Progenitor cell of endocrine pancreas (in vitro differentiated cells): ENCODE results near the gene COX6A1. TPM values are rescaled to one million over a fixed set of nuclear protein-coding genes. Genes with fewer than 3 reads are reported as not detected.

Experiments
- DNase-seq: peaks from one replicate; pipeline ENCODE4 v3.0.0; 2021; ENCODE audit warnings: low spot score; ENCODE audit not compliant: unreplicated experiment
- H3K27ac Mint-ChIP-seq: 2 replicates; pipeline ENCODE4 v1.8.0; 2021; ENCODE audit warnings: mild to moderate bottlenecking, moderate library complexity, mixed read lengths
- H3K27me3 Mint-ChIP-seq: 2 replicates; pipeline ENCODE4 v1.8.0; 2021; ENCODE audit warnings: mixed read lengths
- H3K36me3 Mint-ChIP-seq: 2 replicates; pipeline ENCODE4 v1.8.0; 2022; ENCODE audit warnings: mixed read lengths; ENCODE audit not compliant: insufficient read depth
- H3K4me1 Mint-ChIP-seq: 2 replicates; pipeline ENCODE4 v1.8.0; 2021; ENCODE audit warnings: low read depth, mixed read lengths
- H3K4me3 Mint-ChIP-seq: 2 replicates; pipeline ENCODE4 v1.8.0; 2021; ENCODE audit warnings: low read depth, mild to moderate bottlenecking, moderate library complexity, mixed read lengths
- H3K9me3 Mint-ChIP-seq: 2 replicates; pipeline ENCODE4 v1.8.0; 2021; ENCODE audit warnings: low read depth, mixed read lengths
- total RNA-seq: library from RNA; stranded (reverse); gene quantifications from 2 replicates; pipeline ENCODE4 v1.2.1, GENCODE V29; 2021
- TF ChIP-seq, protein P1 (sequence below): fragments of 200-600 bp; sonication (generic); IDR thresholded peaks from one replicate; pipeline ENCODE4 v1.5.0; 2021; ENCODE audit warnings: antibody characterized with exemption, mild to moderate bottlenecking; ENCODE audit not compliant: unreplicated experiment

The COX6A1 gene
- total RNA-seq, 1 donor from 2014 or later = 318 TPM

- no peak overlapping the region for H3K27ac Mint-ChIP-seq
- no peak for DNase-seq
- H3K36me3 Mint-ChIP-seq = peaks cover 14% of the 10 kb centered on the region
Observed at GRCh38 chr12:120490325-120490724, 52.4 kb downstream of the COX6A1 start.

More at GRCh38 chr12:120490325-120490724, 52.4 kb downstream of the COX6A1 start:
- H3K27me3 Mint-ChIP-seq = no peaks in the 10 kb centered on the region
- no peaks in the 10 kb centered on the region for H3K9me3 Mint-ChIP-seq
- no peak overlapping the region for H3K4me3 Mint-ChIP-seq
- peaks cover 14% of the 10 kb centered on the region for H3K4me1 Mint-ChIP-seq
- TF ChIP-seq, protein P1, sequence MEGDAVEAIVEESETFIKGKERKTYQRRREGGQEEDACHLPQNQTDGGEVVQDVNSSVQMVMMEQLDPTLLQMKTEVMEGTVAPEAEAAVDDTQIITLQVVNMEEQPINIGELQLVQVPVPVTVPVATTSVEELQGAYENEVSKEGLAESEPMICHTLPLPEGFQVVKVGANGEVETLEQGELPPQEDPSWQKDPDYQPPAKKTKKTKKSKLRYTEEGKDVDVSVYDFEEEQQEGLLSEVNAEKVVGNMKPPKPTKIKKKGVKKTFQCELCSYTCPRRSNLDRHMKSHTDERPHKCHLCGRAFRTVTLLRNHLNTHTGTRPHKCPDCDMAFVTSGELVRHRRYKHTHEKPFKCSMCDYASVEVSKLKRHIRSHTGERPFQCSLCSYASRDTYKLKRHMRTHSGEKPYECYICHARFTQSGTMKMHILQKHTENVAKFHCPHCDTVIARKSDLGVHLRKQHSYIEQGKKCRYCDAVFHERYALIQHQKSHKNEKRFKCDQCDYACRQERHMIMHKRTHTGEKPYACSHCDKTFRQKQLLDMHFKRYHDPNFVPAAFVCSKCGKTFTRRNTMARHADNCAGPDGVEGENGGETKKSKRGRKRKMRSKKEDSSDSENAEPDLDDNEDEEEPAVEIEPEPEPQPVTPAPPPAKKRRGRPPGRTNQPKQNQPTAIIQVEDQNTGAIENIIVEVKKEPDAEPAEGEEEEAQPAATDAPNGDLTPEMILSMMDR = no peak

Other genes starting within 250 kb of the COX6A1 start
- 117 and 131 TPM in 2 replicates for gene GCN1, start 243.4 kb upstream of the COX6A1 start, total RNA-seq
- 2,127 and 2,195 TPM in 2 replicates for gene RPLP0, start 237.0 kb upstream of the COX6A1 start, total RNA-seq
- 71.4 and 71.8 TPM in 2 replicates for gene PXN, start 172.4 kb upstream of the COX6A1 start, total RNA-seq
- 8,238 and 8,322 TPM in 2 replicates for gene RNU4-2, start 146.2 kb upstream of the COX6A1 start, total RNA-seq
- 6,474 and 7,038 TPM in 2 replicates for gene RNU4-1, start 144.9 kb upstream of the COX6A1 start, total RNA-seq
- gene SIRT4, start 135.8 kb upstream of the COX6A1 start, total RNA-seq = 4.5 and 4.9 TPM in 2 replicates
- gene PLA2G1B, start 110.3 kb upstream of the COX6A1 start, total RNA-seq = 0.60 TPM in 1 of 2 replicates, not detected in the other
- 122 and 127 TPM in 2 replicates for gene MSI1, start 68.9 kb upstream of the COX6A1 start, total RNA-seq
- 32.4 and 33.5 TPM in 2 replicates for gene TRIAP1, start 8.3 kb downstream of the COX6A1 start, total RNA-seq
- 28.0 and 30.9 TPM in 2 replicates for gene GATC, start 8.3 kb downstream of the COX6A1 start, total RNA-seq
- gene SRSF9, start 31.6 kb downstream of the COX6A1 start, total RNA-seq = 282 and 286 TPM in 2 replicates
- 356 and 386 TPM in 2 replicates for gene DYNLL1, start 58.0 kb downstream of the COX6A1 start, total RNA-seq
- 33.3 and 36.2 TPM in 2 replicates for gene COQ5, start 91.0 kb downstream of the COX6A1 start, total RNA-seq
- gene RNF10, start 96.2 kb downstream of the COX6A1 start, total RNA-seq = 167 and 171 TPM in 2 replicates
- 51.6 and 59.7 TPM in 2 replicates for gene POP5, start 143.3 kb downstream of the COX6A1 start, total RNA-seq
- gene CABP1, start 202.5 kb downstream of the COX6A1 start, total RNA-seq = 0.19 and 0.49 TPM in 2 replicates
- gene MLEC, start 249.0 kb downstream of the COX6A1 start, total RNA-seq = 174 and 187 TPM in 2 replicates